Sigmoid colon (tissue), 7 donors: ENCODE data around the gene IFNG. TPM values are rescaled to one million over a fixed set of nuclear protein-coding genes. Genes with fewer than 3 reads are reported as not detected.
"Not testable (repeated sequence)": the region's sequence is repeated elsewhere in the genome, so short reads cannot be mapped to it uniquely, and the experiment has no call there.

Source experiments
- DNase-seq: peaks from one replicate; pipeline ENCODE4 v3.0.0-alpha.2; 2019
- H3K27ac ChIP-seq, 4 donors: fragments of 200-600 bp; sonication (generic); one replicate each; pipeline ENCODE4 v1.5.1; 2016 to 2019; ENCODE audit warnings: mild to moderate bottlenecking in 1 of 4
- H3K27me3 ChIP-seq, 3 donors: fragments of 200-600 bp; sonication (generic); one replicate each; pipeline ENCODE4 v1.5.1; 2019; ENCODE audit warnings: mild to moderate bottlenecking in 1 of 3
- H3K36me3 ChIP-seq, 4 donors: fragments of 200-600 bp; sonication (generic); one replicate each; pipeline ENCODE4 v1.5.1; 2016 to 2019
- H3K4me1 ChIP-seq, 4 donors: fragments of 200-600 bp; sonication (generic); one replicate each; pipeline ENCODE4 v1.5.1; 2017 to 2019
- H3K4me3 ChIP-seq, 4 donors: fragments of 200-600 bp; sonication (generic); one replicate each; pipeline ENCODE4 v1.5.1; 2017 to 2019; ENCODE audit warnings: mild to moderate bottlenecking in 2 of 4, moderate library complexity in 1 of 4
- H3K9me3 ChIP-seq, 4 donors: fragments of 200-600 bp in 3 of 4; sonication (generic) in 3 of 4; one replicate each; pipeline versions ENCODE4 v1.5.1 to v1.6.1; 2013 to 2019
- CTCF ChIP-seq, 4 experiments: fragments of 450-650 bp in 3 of 4; fragments of 200-600 bp in 1 of 4; IDR thresholded peaks; one replicate each; pipeline ENCODE4 v1.5.1; 2016 to 2019; ENCODE audit warnings: antibody characterized with exemption in 4 of 4, mild to moderate bottlenecking in 3 of 4, moderate library complexity in 2 of 4
- EP300 ChIP-seq, 4 donors: sonication (generic); formaldehyde crosslinking; IDR thresholded peaks; one replicate each; pipeline ENCODE4 v1.6.1; 2017; ENCODE audit warnings: antibody characterized with exemption in 4 of 4
- POLR2A ChIP-seq, 2 donors: fragments of 450-650 bp; IDR thresholded peaks; one replicate each; pipeline ENCODE4 v1.6.1; 2016; ENCODE audit warnings: antibody characterized with exemption in 2 of 2, mild to moderate bottlenecking in 2 of 2, moderate library complexity in 2 of 2
- POLR2AphosphoS5 ChIP-seq, 4 donors: sonication (generic); formaldehyde crosslinking; IDR thresholded peaks; one replicate each; pipeline ENCODE4 v1.6.1; 2017; ENCODE audit warnings: antibody characterized with exemption in 4 of 4
- WGBS, 2 donors: extraction: QIAGEN DNeasy Blood & Tissue Kit; methylation state at CpG; one replicate each; pipeline ENCODE4 v1.1.7; 2013; 5-methylcytosine and 5-hydroxymethylcytosine counted together
- intact Hi-C: fragments of 100-400 bp; cut with DNase I; formaldehyde crosslinking; loops from one replicate; pipeline ENCODE4 v1.15.1; 2023
- polyA plus RNA-seq, 3 donors: library from polyadenylated mRNA; stranded (reverse); fragments of 200-250 nt; gene quantifications; one replicate each; pipeline ENCODE4 v1.2.3, GENCODE V29; 2013
- total RNA-seq, 4 donors: library from RNA; depleted of rRNA; stranded (reverse); fragments of >200 nt; gene quantifications; one replicate each; pipeline ENCODE4 v1.1.0, GENCODE V29; 2016
- donor health status: healthy with polysubstance abuse.
- donor health status: Bipolar disorder and iron deficiency.
- donor health status: healthy.

The IFNG gene
- total RNA-seq (not detected), polyA plus RNA-seq (1 to 10 TPM in 1 of 3 donors, not detected in 2; 1.2 TPM)

DNA sequence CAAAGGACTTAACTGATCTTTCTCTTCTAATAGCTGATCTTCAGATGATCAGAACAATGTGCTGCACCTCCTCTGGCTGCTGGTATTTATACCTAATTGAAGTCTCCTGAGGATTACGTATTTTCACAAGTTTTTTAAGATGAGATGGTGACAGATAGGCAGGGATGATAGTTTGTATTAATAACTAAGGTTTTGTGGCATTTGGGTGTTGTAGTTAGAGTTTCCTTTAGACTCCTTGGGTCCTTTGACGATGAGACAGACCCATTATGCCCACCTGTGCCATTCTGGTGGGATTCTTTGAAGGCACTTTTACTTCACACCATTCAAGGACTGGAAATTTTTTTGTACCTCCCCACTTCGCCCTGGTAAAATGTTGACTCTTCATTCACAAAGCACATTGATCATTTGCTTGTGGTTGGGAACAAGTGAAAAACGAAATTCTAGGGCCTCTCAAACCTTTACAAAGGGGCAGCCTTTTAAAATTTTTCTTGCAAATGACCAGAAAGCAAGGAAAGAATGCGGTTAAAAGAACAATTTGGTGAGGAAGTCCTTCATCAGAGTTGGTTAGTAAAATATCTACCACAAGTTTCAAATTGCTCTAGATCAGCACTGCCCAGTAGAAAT, at the start of gene IFNG:
Gene IFNG (minus strand): TSS at position 60 of the 624 bp plus-strand sequence. CDS start 125 bp downstream, outside the sequence.
- Histone ChIP-seq H3K27ac (no peak within 1 kb of the TSS), H3K4me1 (no peaks in the 10 kb centered on the region), H3K4me3 (no peak within 1 kb of the TSS), H3K27me3 (no peaks in the 10 kb centered on the region), H3K9me3 (no peaks in the 10 kb centered on the region), H3K36me3 (no peaks in the 10 kb centered on the region)
- WGBS, 2 donors, result 64 to 66% methylated on average over 5 of the region's 5 CpGs
- TF ChIP-seq POLR2AphosphoS5 (IDR thresholded peaks at IDR 0.05), result no peak
- TF ChIP-seq POLR2A (IDR thresholded peaks at IDR 0.05), result no peak
- no peak for TF ChIP-seq CTCF (IDR thresholded peaks at IDR 0.05)
- no peak for TF ChIP-seq EP300 (IDR thresholded peaks at IDR 0.05)
- intact Hi-C loops, result no loop called here
- DNase-seq, result no peak

GRCh38 chr12:68209048-68209728, 49.6 kb upstream of the IFNG start:
- intact Hi-C loops, H3K27ac ChIP-seq, H3K27me3 ChIP-seq, H3K36me3 ChIP-seq, DNase-seq, H3K9me3 ChIP-seq, H3K4me1 ChIP-seq, H3K4me3 ChIP-seq: not testable (repeated sequence)
- WGBS, 2 donors, result 72 to 75% methylated on average over 12 of the region's 12 CpGs

- DNase-seq, result no peak
- H3K4me3 ChIP-seq, result no peak overlapping the region
- H3K27ac ChIP-seq, result no peak overlapping the region
- intact Hi-C loops, result no loop called here
- H3K9me3 ChIP-seq, result no peaks in the 10 kb centered on the region
- TF ChIP-seq POLR2A (IDR thresholded peaks at IDR 0.05) (no peak), EP300 (IDR thresholded peaks at IDR 0.05) (no peak), CTCF (IDR thresholded peaks at IDR 0.05) (no peak), POLR2AphosphoS5 (IDR thresholded peaks at IDR 0.05) (no peak)
- H3K27me3 ChIP-seq, result no peaks in the 10 kb centered on the region
- no peaks in the 10 kb centered on the region for H3K36me3 ChIP-seq
- no peaks in the 10 kb centered on the region for H3K4me1 ChIP-seq
Observed at GRCh38 chr12:68207276-68207675, 47.7 kb upstream of the IFNG start.

- H3K4me1 ChIP-seq, result no peaks in the 10 kb centered on the region
- H3K36me3 ChIP-seq, result no peaks in the 10 kb centered on the region
- H3K4me3 ChIP-seq, result no peak overlapping the region
- H3K27ac ChIP-seq, result no peak overlapping the region
- DNase-seq, result no peak
- no peaks in the 10 kb centered on the region for H3K9me3 ChIP-seq
- intact Hi-C loops, result no loop called here
- H3K27me3 ChIP-seq, result no peaks in the 10 kb centered on the region
- 7 to 20% methylated on average over 1 of the region's 1 CpG for WGBS, 2 donors
- TF ChIP-seq POLR2A (IDR thresholded peaks at IDR 0.05) (no peak), CTCF (IDR thresholded peaks at IDR 0.05) (no peak), EP300 (IDR thresholded peaks at IDR 0.05) (no peak), POLR2AphosphoS5 (IDR thresholded peaks at IDR 0.05) (no peak)
Observed at GRCh38 chr12:68206446-68206845, 46.9 kb upstream of the IFNG start.

DNA sequence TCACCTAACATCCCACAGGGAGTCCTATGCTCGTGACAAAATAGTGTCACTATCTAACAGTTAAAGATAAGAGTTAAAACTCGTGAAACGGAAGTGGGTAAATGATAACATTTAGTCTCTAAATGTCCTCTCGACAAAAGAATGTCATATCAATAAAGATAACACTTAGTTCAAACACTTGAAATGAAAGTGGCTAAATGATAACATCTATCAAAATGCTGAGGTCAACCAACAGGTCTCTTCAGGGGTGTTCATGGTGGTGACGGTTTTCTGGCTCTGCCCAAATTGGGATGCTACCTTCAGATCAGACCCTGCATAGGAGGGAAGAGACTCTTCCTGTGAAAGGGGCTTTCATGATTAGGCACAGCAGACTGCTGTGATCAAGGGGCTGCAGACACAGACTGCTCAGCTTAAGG, 43.9 kb upstream of the IFNG start:
- Histone ChIP-seq H3K4me3 (no peak overlapping the region), H3K4me1 (no peaks in the 10 kb centered on the region)

More for the DNA sequence above, 43.9 kb upstream of the IFNG start:
- Histone ChIP-seq H3K36me3 (no peaks in the 10 kb centered on the region), H3K27me3 (no peaks in the 10 kb centered on the region), H3K9me3 (no peaks in the 10 kb centered on the region), H3K27ac (no peak overlapping the region)
- intact Hi-C loops, result no loop called here
- no peak for DNase-seq
- TF ChIP-seq EP300 (IDR thresholded peaks at IDR 0.05), result no peak
- no peak for TF ChIP-seq POLR2A (IDR thresholded peaks at IDR 0.05)
- no peak for TF ChIP-seq CTCF (IDR thresholded peaks at IDR 0.05)
- no peak for TF ChIP-seq POLR2AphosphoS5 (IDR thresholded peaks at IDR 0.05)
- 34 to 54% methylated on average over 5 of the region's 5 CpGs for WGBS, 2 donors
